CD14-positive monocyte (primary cell): Measurements from ENCODE around the gene CYLD. TPM values are rescaled to one million over a fixed set of nuclear protein-coding genes. Genes with fewer than 3 reads are reported as not detected.

Experiments
- DNase-seq, 3 donors: peaks; one replicate each; pipeline ENCODE4 v3.0.0-alpha.2; 2011 to 2022
- H2AFZ ChIP-seq: 2 replicates; pipeline ENCODE4 v1.6.0; 2012; ENCODE audit warnings: mild to moderate bottlenecking, low read depth, low read length, inconsistent platforms; ENCODE audit not compliant: insufficient read depth, poor library complexity, severe bottlenecking
- H3K27ac ChIP-seq, 2 donors: 1 replicate in 1 of 2; 2 replicates in 1 of 2; pipeline ENCODE4 v1.5.1; 2012 to 2013; ENCODE audit warnings: low read length in 2 of 2, control low read depth in 1 of 2, inconsistent platforms in 1 of 2, low read depth in 1 of 2, mild to moderate bottlenecking in 1 of 2
- H3K27me3 ChIP-seq, 2 donors: one replicate each; pipeline versions ENCODE4 v1.6.0 to v1.6.1; 2011 to 2013; ENCODE audit warnings: low read length in 2 of 2; ENCODE audit not compliant: control insufficient read depth in 2 of 2, insufficient read depth in 2 of 2
- H3K36me3 ChIP-seq, 2 donors: replicated peaks in 1 of 2; 1 replicate in 1 of 2; 2 replicates in 1 of 2; pipeline versions ENCODE4 v1.5.1 to v1.6.1; 2012 to 2013; ENCODE audit warnings: low read length in 2 of 2, control low read depth in 1 of 2, inconsistent platforms in 1 of 2, mild to moderate bottlenecking in 1 of 2; ENCODE audit not compliant: insufficient read depth in 2 of 2, control insufficient read depth in 1 of 2
- H3K4me1 ChIP-seq, 2 donors: 1 replicate in 1 of 2; 2 replicates in 1 of 2; pipeline versions ENCODE4 v1.5.1 to v1.6.1; 2012 to 2013; ENCODE audit warnings: low read length in 2 of 2, control low read depth in 1 of 2, inconsistent platforms in 1 of 2, mild to moderate bottlenecking in 1 of 2, moderate library complexity in 1 of 2; ENCODE audit not compliant: insufficient read depth in 2 of 2, control insufficient read depth in 1 of 2
- H3K4me2 ChIP-seq: replicated peaks from 2 replicates; pipeline ENCODE3; 2012; ENCODE audit warnings: low read length, moderate library complexity, mild to moderate bottlenecking; ENCODE audit not compliant: poor library complexity, severe bottlenecking; ENCODE audit errors: extremely low read depth
- H3K4me3 ChIP-seq, 3 experiments: fragments of 200-600 bp in 1 of 3; sonication (generic) in 1 of 3; replicated peaks in 1 of 3; 1 replicate in 2 of 3; 2 replicates in 1 of 3; pipeline ENCODE4 v1.5.1; 2011 to 2013; ENCODE audit warnings: low read length in 3 of 3, mild to moderate bottlenecking in 3 of 3, control low read depth in 2 of 3, low read depth in 2 of 3, inconsistent platforms in 1 of 3, moderate library complexity in 1 of 3
- H3K79me2 ChIP-seq: 2 replicates; pipeline ENCODE4 v1.6.0; 2012; ENCODE audit warnings: mild to moderate bottlenecking, control low read depth, inconsistent platforms, low read length, moderate library complexity; ENCODE audit not compliant: insufficient read depth
- H3K9ac ChIP-seq: 2 replicates; pipeline ENCODE4 v1.6.0; 2017; ENCODE audit warnings: low read length, mild to moderate bottlenecking; ENCODE audit not compliant: insufficient read depth, poor library complexity, severe bottlenecking
- H3K9me3 ChIP-seq, 2 donors: replicated peaks in 1 of 2; 1 replicate in 1 of 2; 2 replicates in 1 of 2; pipeline versions ENCODE4 v1.5.1 to v1.6.1; 2012 to 2013; ENCODE audit warnings: low read length in 2 of 2, control low read depth in 1 of 2; ENCODE audit not compliant: control insufficient read depth in 1 of 2, insufficient read depth in 1 of 2
- H4K20me1 ChIP-seq: 2 replicates; pipeline ENCODE4 v1.6.0; 2012; ENCODE audit warnings: mild to moderate bottlenecking, low read length, control low read depth, moderate library complexity; ENCODE audit not compliant: insufficient read depth
- H3K27ac Mint-ChIP-seq, 7 donors: one replicate each; pipeline ENCODE4 v1.8.0; 2020; ENCODE audit warnings: mild to moderate bottlenecking in 7 of 7, mixed read lengths in 7 of 7, moderate library complexity in 6 of 7, inconsistent platforms in 2 of 7
- H3K27me3 Mint-ChIP-seq, 3 donors: one replicate each; pipeline ENCODE4 v1.8.0; 2021 to 2022; ENCODE audit warnings: low read depth in 3 of 3, mild to moderate bottlenecking in 3 of 3, mixed read lengths in 3 of 3, moderate library complexity in 3 of 3, inconsistent platforms in 1 of 3
- H3K36me3 Mint-ChIP-seq, 2 donors: one replicate each; pipeline ENCODE4 v1.8.0; 2020; ENCODE audit warnings: mixed read lengths in 2 of 2, inconsistent platforms in 1 of 2, mild to moderate bottlenecking in 1 of 2
- H3K4me1 Mint-ChIP-seq: one replicate; pipeline ENCODE4 v1.8.0; 2020; ENCODE audit warnings: mild to moderate bottlenecking, mixed read lengths
- H3K4me3 Mint-ChIP-seq, 2 donors: one replicate each; pipeline ENCODE4 v1.8.0; 2020; ENCODE audit warnings: mild to moderate bottlenecking in 2 of 2, mixed read lengths in 2 of 2, moderate library complexity in 1 of 2
- H3K9me3 Mint-ChIP-seq, 7 donors: one replicate each; pipeline ENCODE4 v1.8.0; 2020 to 2022; ENCODE audit warnings: mixed read lengths in 7 of 7, mild to moderate bottlenecking in 6 of 7, moderate library complexity in 6 of 7, inconsistent platforms in 2 of 7
- CTCF ChIP-seq: fragments of 200-600 bp; IDR thresholded peaks from one replicate; pipeline ENCODE4 v1.8.0; 2022; ENCODE audit warnings: antibody characterized with exemption, mild to moderate bottlenecking
- WGBS: methylation state at CpG from one replicate; pipeline ENCODE4 v1.1.5; 2013; ENCODE audit warnings: missing lambda C conversion rate; ENCODE audit not compliant: insufficient coverage; 5-methylcytosine and 5-hydroxymethylcytosine counted together
- intact Hi-C, 2 donors: fragments of 100-400 bp; cut with micrococcal nuclease; formaldehyde crosslinking; loops; one replicate each; pipeline versions ENCODE4 v1.15.0 to v1.15.1; 2023
- polyA plus RNA-seq, 3 donors: library from polyadenylated mRNA; depleted of rRNA in 1 of 3; unstranded in 2 of 3; stranded (reverse) in 1 of 3; fragments of 300-500 nt in 2 of 3; fragments of >200 nt in 1 of 3; fragmentation: Illumina TruSeq in 2 of 3; gene quantifications; 1 replicate in 2 of 3; 2 replicates in 1 of 3; pipeline ENCODE4 v1.2.3, GENCODE V29; 2012 to 2021

The CYLD gene
- polyA plus RNA-seq, 3 donors: 32.1 to 57.9 (median 35.9) TPM

- no peaks in the 10 kb centered on the region for H3K9me3 ChIP-seq
- H3K36me3 ChIP-seq: peaks cover 81 to 97% of the 10 kb centered on the region in 2 donors
- H3K4me2 ChIP-seq: no peak overlapping the region
- no peak overlapping the region for H3K9ac ChIP-seq
- no peak overlapping the region for H3K4me3 ChIP-seq
- TF ChIP-seq CTCF: no peak
- Mint-ChIP-seq H3K27ac (no peak overlapping the region), H3K4me1 (no peaks in the 10 kb centered on the region), H3K4me3 (no peak overlapping the region), H3K9me3 (peaks cover 0 to 1% (median 0%) of the 10 kb centered on the region in 7 donors), H3K27me3 (no peaks in the 10 kb centered on the region), H3K36me3 (peaks cover 72 to 84% of the 10 kb centered on the region in 2 donors)
- DNase-seq: no peak
- H2AFZ ChIP-seq: no peak overlapping the region
- no peaks in the 10 kb centered on the region for H3K79me2 ChIP-seq
- WGBS: no CpG with 5 or more reads among the region's 1 CpG
- H3K27ac ChIP-seq: no peak overlapping the region
- no peaks in the 10 kb centered on the region for H4K20me1 ChIP-seq
- intact Hi-C loops: no loop called here
- no peaks in the 10 kb centered on the region for H3K4me1 ChIP-seq
- no peaks in the 10 kb centered on the region for H3K27me3 ChIP-seq
Measured at GRCh38 chr16:50796829-50797228, 54.9 kb downstream of the CYLD start.

GRCh38 chr16:50797456-50797855 is 55.6 kb downstream of the CYLD start:
- TF ChIP-seq CTCF: no peak
- Histone ChIP-seq H3K4me2 (no peak overlapping the region), H4K20me1 (no peaks in the 10 kb centered on the region), H3K9me3 (no peaks in the 10 kb centered on the region), H3K79me2 (no peaks in the 10 kb centered on the region), H3K4me3 (no peak overlapping the region), H3K27ac (no peak overlapping the region), H3K27me3 (no peaks in the 10 kb centered on the region), H3K36me3 (peaks cover 75 to 94% of the 10 kb centered on the region in 2 donors), H3K9ac (no peak overlapping the region), H3K4me1 (no peaks in the 10 kb centered on the region), H2AFZ (no peak overlapping the region)
- 100% methylated on average over 1 of the region's 2 CpGs for WGBS
- H3K27ac Mint-ChIP-seq: no peak overlapping the region
- peaks cover 69 to 81% of the 10 kb centered on the region in 2 donors for H3K36me3 Mint-ChIP-seq
- no peak for DNase-seq
- no peak overlapping the region for H3K4me3 Mint-ChIP-seq
- peaks cover 0 to 1% (median 0%) of the 10 kb centered on the region in 7 donors for H3K9me3 Mint-ChIP-seq
- H3K27me3 Mint-ChIP-seq: no peaks in the 10 kb centered on the region
- H3K4me1 Mint-ChIP-seq: no peaks in the 10 kb centered on the region
- intact Hi-C loops: no loop called here
